Endothelial cell of umbilical vein (primary cell): Measurements from ENCODE around the gene AP4S1.

Source experiments
- CTCF ChIP-seq, 2 donors: IDR thresholded peaks; 1 replicate in 1 of 2; 2 replicates in 1 of 2; pipeline ENCODE4 v1.5.1; 2011; ENCODE audit warnings: low read length in 2 of 2, mild to moderate bottlenecking in 2 of 2, moderate library complexity in 2 of 2, control low read depth in 1 of 2, inconsistent platforms in 1 of 2, low read depth in 1 of 2; ENCODE audit not compliant: insufficient read depth in 1 of 2; ENCODE audit errors: extremely low read depth in 1 of 2
- MAX ChIP-seq: IDR thresholded peaks from 2 replicates; pipeline ENCODE4 v1.6.1; 2011; ENCODE audit not compliant: insufficient read depth, insufficient read length
- POLR2A ChIP-seq: IDR thresholded peaks from 2 replicates; pipeline ENCODE4 v1.6.1; 2012; ENCODE audit warnings: low read depth, mild to moderate bottlenecking, control low read depth, low read length
- POLR2AphosphoS5 ChIP-seq: IDR thresholded peaks from 2 replicates; pipeline ENCODE4 v1.6.1; 2012; ENCODE audit warnings: low read depth, mild to moderate bottlenecking, control low read depth, low read length, moderate library complexity; ENCODE audit not compliant: insufficient read depth

GRCh38 chr14:31124197-31124596 lies 98.7 kb downstream of the AP4S1 start:
- TF ChIP-seq POLR2A (no peak), CTCF (IDR thresholded peaks at IDR 0.05; ENCODE audit: extremely low read depth in 1 of 2, insufficient read depth in 1 of 2, low read depth in 1 of 2, low read length in 2 of 2) (no peak), POLR2AphosphoS5 (no peak), MAX (no peak)
